GM12878 (cell line): Measurements from ENCODE around the gene CLEC5A. TPM values are rescaled to one million over a fixed set of nuclear protein-coding genes. Genes with fewer than 3 reads are reported as not detected.

Experiments
- ATAC-seq: fragments of 200-7000 bp; cut with Tn5 transposase; 3 replicates; pipeline ENCODE4 v1.9.1; 2020; ENCODE audit warnings: mild to moderate bottlenecking, moderate library complexity
- BruUV-seq: library from RNA; stranded (reverse); fragments of 400-500 nt; replicated peaks from 2 replicates; lab custom pipeline; 2021; lab: Mats Ljungman, UMichigan
- CTCF ChIA-PET: fragments of 300-600 bp; sonication (Branson Sonifier 250); formaldehyde crosslinking; extraction: SDS; loops from one replicate; lab custom pipeline; 2021; ENCODE audit warnings: inconsistent platforms; lab: Yijun Ruan, JAX
- POLR2A ChIA-PET: fragments of 350-600 bp; formaldehyde crosslinking; extraction: SDS; loops from one replicate; lab custom pipeline; 2021; ENCODE audit warnings: inconsistent platforms; lab: Charles Lee
- RAD21 ChIA-PET: fragments of 300-600 bp; sonication (Branson Sonifier 250); formaldehyde crosslinking; loops from one replicate; lab custom pipeline; 2023; ENCODE audit warnings: antibody characterized with exemption; ENCODE audit not compliant: unreplicated experiment; lab: Charles Lee
- SMC1A ChIA-PET: fragments of 300-600 bp; sonication (Branson Sonifier 250); formaldehyde crosslinking; loops from one replicate; lab custom pipeline; 2023; ENCODE audit not compliant: unreplicated experiment, uncharacterized antibody; lab: Charles Lee
- DNase-seq: peaks from one replicate; pipeline ENCODE4 v3.0.0-alpha.2; 2011; ENCODE audit warnings: low read depth, low spot score
- FAIRE-seq: peaks from 3 replicates; lab custom pipeline; 2011; peaks lifted over from hg19 to GRCh38; lab: Jason Lieb, UNC
- H2AFZ ChIP-seq: 2 replicates; pipeline ENCODE4 v1.6.0; 2011; ENCODE audit warnings: low read depth, low read length, control low read depth; ENCODE audit not compliant: control insufficient read depth
- H3K27ac ChIP-seq: 2 replicates; pipeline ENCODE4 v1.5.1; 2011; ENCODE audit warnings: control low read depth; ENCODE audit not compliant: control insufficient read depth, insufficient read depth
- H3K27me3 ChIP-seq, 2 experiments: replicated peaks in 1 of 2; 2 replicates each; pipeline versions ENCODE4 v1.6.0 to v1.6.1; 2011; ENCODE audit warnings: low read length in 1 of 2; ENCODE audit not compliant: control insufficient read depth in 2 of 2, insufficient read depth in 2 of 2
- H3K36me3 ChIP-seq, 2 experiments: 2 replicates each; pipeline ENCODE4 v1.5.1; 2011; ENCODE audit warnings: low read length in 1 of 2; ENCODE audit not compliant: control insufficient read depth in 2 of 2, insufficient read depth in 2 of 2
- H3K4me1 ChIP-seq: 2 replicates; pipeline ENCODE4 v1.6.1; 2011; ENCODE audit warnings: mild to moderate bottlenecking, low read length, moderate library complexity, mixed read lengths; ENCODE audit not compliant: control insufficient read depth, insufficient read depth
- H3K4me2 ChIP-seq: 2 replicates; pipeline ENCODE4 v1.6.0; 2011; ENCODE audit warnings: control low read depth; ENCODE audit not compliant: control insufficient read depth, insufficient read depth
- H3K4me3 ChIP-seq: fragments of 200-600 bp; sonication (generic); 2 replicates; pipeline ENCODE4 v1.5.1; 2016
- H3K79me2 ChIP-seq: 2 replicates; pipeline ENCODE4 v1.6.0; 2011; ENCODE audit warnings: low read length; ENCODE audit not compliant: control insufficient read depth, insufficient read depth
- H3K9ac ChIP-seq: 2 replicates; pipeline ENCODE4 v1.8.0; 2011; ENCODE audit warnings: low read length, control low read depth, mixed read lengths; ENCODE audit not compliant: control insufficient read depth, insufficient read depth
- H3K9me3 ChIP-seq: replicated peaks from 3 replicates; pipeline ENCODE4 v1.5.1; 2011; ENCODE audit warnings: mild to moderate bottlenecking, low read length; ENCODE audit not compliant: control insufficient read depth, insufficient read depth
- H4K20me1 ChIP-seq: 2 replicates; pipeline ENCODE4 v1.6.0; 2011; ENCODE audit not compliant: control insufficient read depth, insufficient read depth
- BMI1 ChIP-seq: fragments of 450-650 bp; IDR thresholded peaks from 2 replicates; pipeline ENCODE4 v1.6.1; 2016; ENCODE audit warnings: mild to moderate bottlenecking, moderate library complexity, borderline replicate concordance
- BRCA1 ChIP-seq: IDR thresholded peaks from 2 replicates; pipeline ENCODE4 v1.6.1; 2011; ENCODE audit warnings: low read depth, low read length, improper control_type of control experiment
- E4F1 ChIP-seq: fragments of 450-650 bp; IDR thresholded peaks from 2 replicates; pipeline ENCODE4 v1.6.1; 2018; ENCODE audit warnings: borderline replicate concordance, mild to moderate bottlenecking; ENCODE audit not compliant: partially characterized antibody
- HDAC2 ChIP-seq: fragments of 200-600 bp; sonication (generic); IDR thresholded peaks from 2 replicates; pipeline ENCODE4 v1.6.1; 2017
- HDGF ChIP-seq: fragments of 450-650 bp; IDR thresholded peaks from 2 replicates; pipeline ENCODE4 v1.6.1; 2016; ENCODE audit warnings: antibody characterized with exemption
- JUNB ChIP-seq: IDR thresholded peaks from 2 replicates; pipeline ENCODE4 v1.6.1; 2016; ENCODE audit warnings: antibody characterized with exemption, mild to moderate bottlenecking
- KAT2A ChIP-seq: conservative IDR thresholded peaks from 2 replicates; pipeline ENCODE4 v1.6.1; 2011; ENCODE audit warnings: low read depth, low read length; ENCODE audit not compliant: control insufficient read depth
- MEF2A ChIP-seq: IDR thresholded peaks from 2 replicates; pipeline ENCODE4 v1.6.1; 2011; ENCODE audit warnings: low read depth, mild to moderate bottlenecking, low read length, moderate library complexity; ENCODE audit not compliant: insufficient read depth
- RELA ChIP-seq: fragments of 450-650 bp; IDR thresholded peaks from 2 replicates; pipeline ENCODE4 v1.8.0; 2014; ENCODE audit warnings: borderline replicate concordance; ENCODE audit not compliant: partially characterized antibody
- WGBS: methylation state at CpG from one replicate; pipeline ENCODE4 v1.1.6; 2016; ENCODE audit warnings: low lambda C conversion rate; ENCODE audit not compliant: insufficient replicate concordance, insufficient coverage; ENCODE audit errors: missing lambda C conversion rate; 5-methylcytosine and 5-hydroxymethylcytosine counted together
- in situ Hi-C: fragments of 300-500 bp; cut with MboI; formaldehyde crosslinking; loops from 9 replicates; pipeline ENCODE4 v1.14.3; 2018; ENCODE audit warnings: mixed read lengths
- intact Hi-C: fragments of 100-400 bp; cut with micrococcal nuclease; formaldehyde crosslinking; loops from one replicate; pipeline ENCODE4 v1.14.2; 2022; ENCODE audit not compliant: unreplicated experiment
- polyA plus RNA-seq, 11 experiments: library from polyadenylated mRNA; depleted of rRNA in 4 of 11; unstranded in 6 of 11; stranded (reverse) in 5 of 11; fragments of >200 nt; fragmentation: Nextera tagmentation in 4 of 11; fragmentation: Illumina TruSeq in 1 of 11; extraction: Ambion mirVana in 4 of 11; extraction: Trizol in 1 of 11; gene quantifications; 1 replicate in 1 of 11; 2 replicates in 10 of 11; pipeline versions ENCODE4 v1.2.1 to v1.2.3, GENCODE V29; 2011 to 2016; ENCODE audit warnings: inconsistent platforms in 2 of 11, missing spikeins in 2 of 11, low read depth in 1 of 11
- total RNA-seq, 4 experiments: library from RNA; depleted of rRNA in 3 of 4; stranded (reverse); fragments of >200 nt in 3 of 4; fragmentation: Illumina TruSeq in 1 of 4; extraction: Trizol in 1 of 4; gene quantifications; 2 replicates each; pipeline versions ENCODE4 v1.2.1 to v1.2.3, GENCODE V29; 2013 to 2021

Gene CLEC5A
- total and polyA plus RNA-seq, 10 of the 15 experiments (the other 5 are each of a cell fraction or from before 2014, with no cell fraction given): not detected

GRCh38 chr7:141950806-141951205, 4.0 kb upstream of the CLEC5A start:
- ATAC-seq: no peak
- Histone ChIP-seq H3K27me3 (no peaks in the 10 kb centered on the region), H3K27ac (no peak overlapping the region), H2AFZ (no peak overlapping the region), H3K4me3 (no peak overlapping the region), H3K36me3 (no peaks in the 10 kb centered on the region), H3K9me3 (no peaks in the 10 kb centered on the region), H3K9ac (no peak overlapping the region), H3K4me1 (no peaks in the 10 kb centered on the region), H4K20me1 (no peaks in the 10 kb centered on the region), H3K79me2 (no peaks in the 10 kb centered on the region), H3K4me2 (no peak overlapping the region)
- WGBS: 0% methylated on average over 1 of the region's 1 CpG
- ChIA-PET RAD21 (no interaction called here), SMC1A (no interaction called here), CTCF (interaction anchor here (1.5 kb wide), 1 partner anchor 25 kb away, joined by 4 read pairs; no protein-coding TSS in a partner anchor), POLR2A (no interaction called here)
- FAIRE-seq: no peak
- intact Hi-C loops: no loop called here
- BruUV-seq: no TSS peak
- in situ Hi-C loops: no loop called here
- DNase-seq: no peak
- TF ChIP-seq MEF2A (no peak), BMI1 (no peak), BRCA1 (no peak), KAT2A (no peak), HDGF (no peak), HDAC2 (no peak), JUNB (no peak), RELA (no peak), E4F1 (no peak)
